SK-N-SH treated with all-trans-retinoic acid at 6 μM for 48 hours (cell line): ENCODE measurements around the gene NGLY1.

Source experiments
- BACH2 ChIP-seq: fragments of 250-450 bp; sonication (Bioruptor Pico); IDR thresholded peaks from 2 replicates; pipeline ENCODE4 v1.9.0; 2021; ENCODE audit warnings: mild to moderate bottlenecking, borderline replicate concordance
- TCF4 ChIP-seq: fragments of 250-450 bp; sonication (Bioruptor Pico); IDR thresholded peaks from 2 replicates; pipeline ENCODE4 v1.8.0; 2021; ENCODE audit warnings: mild to moderate bottlenecking, moderate library complexity, borderline replicate concordance
- TOX ChIP-seq: fragments of 250-450 bp; sonication (Bioruptor Pico); IDR thresholded peaks from 2 replicates; pipeline ENCODE4 v1.8.0; 2021; ENCODE audit warnings: mild to moderate bottlenecking, moderate library complexity, borderline replicate concordance
- ZC3H10 ChIP-seq: fragments of 250-450 bp; sonication (Bioruptor Pico); IDR thresholded peaks from 2 replicates; pipeline ENCODE4 v1.5.1; 2021; ENCODE audit warnings: mild to moderate bottlenecking, moderate library complexity
- ZFP3 ChIP-seq: fragments of 250-450 bp; sonication (Bioruptor Pico); IDR thresholded peaks from 2 replicates; pipeline ENCODE4 v1.5.0; 2020; ENCODE audit warnings: mild to moderate bottlenecking, moderate library complexity
- TF ChIP-seq, protein P1 (sequence below): fragments of 250-450 bp; sonication (Bioruptor Pico); IDR thresholded peaks from 2 replicates; pipeline ENCODE4 v1.8.0; 2020; ENCODE audit warnings: mild to moderate bottlenecking, moderate library complexity, borderline replicate concordance
- TF ChIP-seq, protein P2 (sequence below): fragments of 250-450 bp; sonication (Bioruptor Pico); IDR thresholded peaks from 2 replicates; pipeline ENCODE4 v1.5.1; 2020; ENCODE audit warnings: low read depth, mild to moderate bottlenecking, moderate library complexity

- TF ChIP-seq, protein P1, sequence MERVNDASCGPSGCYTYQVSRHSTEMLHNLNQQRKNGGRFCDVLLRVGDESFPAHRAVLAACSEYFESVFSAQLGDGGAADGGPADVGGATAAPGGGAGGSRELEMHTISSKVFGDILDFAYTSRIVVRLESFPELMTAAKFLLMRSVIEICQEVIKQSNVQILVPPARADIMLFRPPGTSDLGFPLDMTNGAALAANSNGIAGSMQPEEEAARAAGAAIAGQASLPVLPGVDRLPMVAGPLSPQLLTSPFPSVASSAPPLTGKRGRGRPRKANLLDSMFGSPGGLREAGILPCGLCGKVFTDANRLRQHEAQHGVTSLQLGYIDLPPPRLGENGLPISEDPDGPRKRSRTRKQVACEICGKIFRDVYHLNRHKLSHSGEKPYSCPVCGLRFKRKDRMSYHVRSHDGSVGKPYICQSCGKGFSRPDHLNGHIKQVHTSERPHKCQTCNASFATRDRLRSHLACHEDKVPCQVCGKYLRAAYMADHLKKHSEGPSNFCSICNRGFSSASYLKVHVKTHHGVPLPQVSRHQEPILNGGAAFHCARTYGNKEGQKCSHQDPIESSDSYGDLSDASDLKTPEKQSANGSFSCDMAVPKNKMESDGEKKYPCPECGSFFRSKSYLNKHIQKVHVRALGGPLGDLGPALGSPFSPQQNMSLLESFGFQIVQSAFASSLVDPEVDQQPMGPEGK (CRISPR knock-in tag): no peak
- TF ChIP-seq, protein P2, sequence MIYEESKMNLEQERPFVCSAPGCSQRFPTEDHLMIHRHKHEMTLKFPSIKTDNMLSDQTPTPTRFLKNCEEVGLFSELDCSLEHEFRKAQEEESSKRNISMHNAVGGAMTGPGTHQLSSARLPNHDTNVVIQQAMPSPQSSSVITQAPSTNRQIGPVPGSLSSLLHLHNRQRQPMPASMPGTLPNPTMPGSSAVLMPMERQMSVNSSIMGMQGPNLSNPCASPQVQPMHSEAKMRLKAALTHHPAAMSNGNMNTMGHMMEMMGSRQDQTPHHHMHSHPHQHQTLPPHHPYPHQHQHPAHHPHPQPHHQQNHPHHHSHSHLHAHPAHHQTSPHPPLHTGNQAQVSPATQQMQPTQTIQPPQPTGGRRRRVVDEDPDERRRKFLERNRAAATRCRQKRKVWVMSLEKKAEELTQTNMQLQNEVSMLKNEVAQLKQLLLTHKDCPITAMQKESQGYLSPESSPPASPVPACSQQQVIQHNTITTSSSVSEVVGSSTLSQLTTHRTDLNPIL (CRISPR knock-in tag): no peak
- no peak for TF ChIP-seq ZFP3 (CRISPR knock-in tag)
- no peak for TF ChIP-seq TCF4 (CRISPR knock-in tag)
- no peak for TF ChIP-seq TOX
- no peak for TF ChIP-seq ZC3H10 (CRISPR knock-in tag)
- TF ChIP-seq BACH2 (CRISPR knock-in tag): no peak
Measured at GRCh38 chr3:25678581-25678980, 104.7 kb downstream of the NGLY1 start.
